KG1 (cell line): ENCODE measurements around the gene RFPL4A.

Experiments
- DNase-seq: peaks from one replicate; lab custom pipeline; 2025; lab: John Stamatoyannopoulos, UW

Gene RFPL4A

DNA sequence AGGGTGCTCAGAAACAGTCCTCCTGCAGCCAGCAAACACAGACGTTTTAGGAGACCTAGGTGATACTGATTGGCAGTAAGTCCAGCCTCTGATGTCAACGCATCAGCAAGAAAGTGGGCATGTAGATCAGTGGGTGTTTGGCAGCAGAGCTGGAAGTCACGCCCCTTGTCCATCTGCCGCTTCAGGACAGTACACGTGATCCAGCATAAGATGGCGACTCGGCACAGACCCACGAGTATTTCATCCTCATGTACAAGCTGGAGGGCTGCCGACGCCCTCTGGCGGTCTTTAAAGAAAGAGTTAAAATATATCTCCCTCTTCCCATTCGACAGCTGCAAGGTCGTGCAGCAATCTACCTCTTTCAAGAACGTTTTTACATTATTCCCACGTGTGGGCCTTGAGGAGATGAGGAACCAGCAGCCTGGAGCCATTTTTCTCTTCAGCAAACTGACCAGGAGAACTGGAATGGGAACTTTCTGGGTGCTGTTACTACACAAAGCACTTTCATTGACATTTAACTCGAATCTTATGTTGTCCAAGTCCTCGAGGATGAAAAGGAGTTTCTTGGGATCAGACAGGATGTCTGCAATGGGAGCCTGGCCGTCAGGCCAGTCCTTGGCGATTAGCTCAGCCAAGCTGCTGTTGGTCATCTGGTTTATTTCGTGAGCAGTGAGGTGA lies 50.6 kb downstream of the RFPL4A start:
- DNase-seq = peak; percentile 64

- no peak for DNase-seq
Observed at GRCh38 chr19:55811340-55811739, 52.4 kb downstream of the RFPL4A start.

DNA sequence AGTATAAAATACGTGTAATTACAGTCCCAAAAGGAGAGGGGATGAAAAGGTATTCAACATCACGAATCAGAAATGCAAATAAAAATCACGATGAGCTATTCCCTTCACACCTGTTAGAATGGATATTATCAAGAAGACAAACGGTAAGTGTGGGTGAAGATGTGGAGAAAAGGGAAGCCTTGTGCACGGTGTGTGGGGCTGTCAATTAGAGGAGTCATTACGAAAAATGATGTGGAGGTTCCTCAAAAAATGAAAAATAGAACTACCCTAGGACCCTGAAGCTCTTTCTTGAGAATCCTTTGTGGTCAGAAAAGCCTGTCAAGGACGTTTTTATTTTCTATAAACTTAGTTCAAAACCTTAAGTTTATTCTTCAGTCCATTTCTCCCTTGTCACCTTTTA lies 53.6 kb downstream of the RFPL4A start:
- no peak for DNase-seq
